Stimulated activated naive B cell treated with anti-CD40 and anti-IgM and Interleukin-4, amounts not matched to agents 10 μg/mL and 1 μg/mL and 100 μg/mL, for 72 hours (primary cell): ENCODE results near the gene CSF1.
"Not testable (repeated sequence)": the region's sequence is repeated elsewhere in the genome, so short reads cannot be mapped to it uniquely, and the experiment has no call there.

Source experiments
- ATAC-seq, 2 donors: fragments of 150-1000 bp; cut with Tn5 transposase; replicated peaks; 2 replicates each; pipeline ENCODE4 v1.10.0; 2021; ENCODE audit warnings: moderate library complexity in 1 of 2
- DNase-seq: peaks from one replicate; pipeline ENCODE4 v3.0.0; 2021
- H3K27ac Mint-ChIP-seq: one replicate; pipeline ENCODE4 v1.8.0; 2022; ENCODE audit warnings: mild to moderate bottlenecking, mixed read lengths
- H3K27me3 Mint-ChIP-seq, 2 donors: one replicate each; pipeline ENCODE4 v1.8.0; 2022; ENCODE audit warnings: mixed read lengths in 2 of 2
- H3K36me3 Mint-ChIP-seq, 2 donors: one replicate each; pipeline ENCODE4 v1.8.0; 2022; ENCODE audit warnings: mixed read lengths in 2 of 2, mild to moderate bottlenecking in 1 of 2
- H3K4me1 Mint-ChIP-seq, 2 donors: one replicate each; pipeline ENCODE4 v1.8.0; 2022; ENCODE audit warnings: mixed read lengths in 2 of 2, mild to moderate bottlenecking in 1 of 2
- H3K4me3 Mint-ChIP-seq, 2 donors: one replicate each; pipeline ENCODE4 v1.8.0; 2022; ENCODE audit warnings: mild to moderate bottlenecking in 2 of 2, mixed read lengths in 2 of 2, moderate library complexity in 1 of 2
- H3K9me3 Mint-ChIP-seq, 2 donors: one replicate each; pipeline ENCODE4 v1.8.0; 2022; ENCODE audit warnings: mixed read lengths in 2 of 2, mild to moderate bottlenecking in 1 of 2

The CSF1 gene

DNA sequence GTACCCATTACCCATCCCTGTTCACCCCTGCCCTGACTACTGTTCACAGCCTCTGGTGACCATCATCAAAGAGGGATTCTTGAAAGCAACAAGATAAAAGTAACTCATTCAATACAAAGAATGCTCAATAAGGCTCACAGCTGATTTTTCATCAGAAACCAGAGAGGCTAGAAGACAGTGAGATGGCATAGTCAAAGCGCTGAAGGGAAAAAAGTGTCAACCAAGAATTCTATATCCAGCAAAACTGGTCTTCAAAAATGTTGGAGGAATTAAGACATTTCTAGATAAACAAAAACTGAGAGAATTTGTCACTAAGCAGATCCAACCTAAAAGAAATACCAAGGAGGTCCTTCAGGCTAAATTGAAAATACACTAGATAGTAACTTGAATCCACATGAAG is 27.1 kb downstream of the CSF1 start:
- no peak overlapping the region for H3K4me3 Mint-ChIP-seq
- ATAC-seq (no peak), DNase-seq (no peak)
- H3K27ac Mint-ChIP-seq = no peak overlapping the region
- H3K9me3 Mint-ChIP-seq = peaks cover 13 to 15% of the 10 kb centered on the region in 2 donors
- H3K4me1 Mint-ChIP-seq = peaks cover 0 to 3% of the 10 kb centered on the region in 2 donors
- peaks cover 6 to 12% of the 10 kb centered on the region in 2 donors for H3K27me3 Mint-ChIP-seq
- H3K36me3 Mint-ChIP-seq = peaks cover 3 to 5% of the 10 kb centered on the region in 2 donors

DNA sequence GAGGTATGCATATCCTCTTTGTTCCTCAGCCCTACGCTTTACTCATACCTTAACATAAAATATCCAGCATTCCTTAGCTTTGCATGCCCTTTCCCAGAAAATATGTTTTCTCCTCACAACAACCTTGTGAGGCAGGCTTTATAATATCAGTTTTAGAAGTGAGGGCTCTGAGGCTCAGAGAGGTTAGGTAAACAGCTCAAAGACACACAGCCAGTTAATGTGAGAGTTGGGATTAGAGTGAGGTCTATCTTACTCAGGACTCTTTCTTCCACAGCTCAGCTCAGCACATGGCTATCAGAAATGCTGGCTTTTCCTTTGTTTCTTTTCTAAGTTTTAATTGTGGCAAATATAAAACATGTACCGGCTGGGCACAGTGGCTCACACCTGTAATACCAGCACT is 27.9 kb downstream of the CSF1 start:
- no peak overlapping the region for H3K27ac Mint-ChIP-seq
- no peak for ATAC-seq
- H3K9me3 Mint-ChIP-seq = peaks cover 13 to 15% of the 10 kb centered on the region in 2 donors
- no peak for DNase-seq
- peaks cover 6 to 12% of the 10 kb centered on the region in 2 donors for H3K27me3 Mint-ChIP-seq
- H3K36me3 Mint-ChIP-seq = peaks cover 3 to 5% of the 10 kb centered on the region in 2 donors
- no peak overlapping the region for H3K4me3 Mint-ChIP-seq
- peaks cover 0 to 3% of the 10 kb centered on the region in 2 donors for H3K4me1 Mint-ChIP-seq

- Mint-ChIP-seq H3K4me1 (peaks cover 3 to 5% of the 10 kb centered on the region in 2 donors), H3K9me3 (peaks cover 3 to 8% of the 10 kb centered on the region in 2 donors), H3K36me3 (no peaks in the 10 kb centered on the region), H3K27me3 (peaks cover 10% of the 10 kb centered on the region in 2 donors), H3K4me3 (no peak overlapping the region), H3K27ac (no peak overlapping the region)
- ATAC-seq = no peak
- no peak for DNase-seq
These were observed 31.8 kb downstream of the CSF1 start for GRCh38 chr1:109942434-109942833.

DNA sequence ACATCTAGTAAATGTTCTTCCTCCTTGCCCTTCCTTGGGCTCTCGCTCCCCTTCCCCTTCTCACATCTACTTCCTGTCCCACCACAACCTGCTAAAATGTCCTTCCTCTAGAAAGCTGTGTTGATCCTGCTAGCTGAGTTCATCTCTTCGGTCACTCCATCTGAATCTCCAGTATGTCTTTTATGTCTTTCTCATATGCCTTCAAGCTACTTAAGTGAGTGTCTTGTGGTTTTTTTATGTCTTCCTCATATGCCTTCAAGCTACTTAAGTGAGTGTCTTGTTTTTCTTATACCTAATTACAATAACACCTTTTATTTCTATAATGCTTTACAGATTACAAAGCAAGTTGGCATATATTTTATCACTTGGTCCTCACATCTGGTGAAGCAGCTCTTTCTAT is 33.9 kb downstream of the CSF1 start:
- Mint-ChIP-seq H3K27me3 (peaks cover 14 to 15% of the 10 kb centered on the region in 2 donors), H3K9me3 (peaks cover 1 to 3% of the 10 kb centered on the region in 2 donors), H3K4me3 (no peak overlapping the region), H3K4me1 (peaks cover 13 to 18% of the 10 kb centered on the region in 2 donors), H3K27ac (no peak overlapping the region), H3K36me3 (no peaks in the 10 kb centered on the region)
- DNase-seq (no peak), ATAC-seq (no peak)

DNA sequence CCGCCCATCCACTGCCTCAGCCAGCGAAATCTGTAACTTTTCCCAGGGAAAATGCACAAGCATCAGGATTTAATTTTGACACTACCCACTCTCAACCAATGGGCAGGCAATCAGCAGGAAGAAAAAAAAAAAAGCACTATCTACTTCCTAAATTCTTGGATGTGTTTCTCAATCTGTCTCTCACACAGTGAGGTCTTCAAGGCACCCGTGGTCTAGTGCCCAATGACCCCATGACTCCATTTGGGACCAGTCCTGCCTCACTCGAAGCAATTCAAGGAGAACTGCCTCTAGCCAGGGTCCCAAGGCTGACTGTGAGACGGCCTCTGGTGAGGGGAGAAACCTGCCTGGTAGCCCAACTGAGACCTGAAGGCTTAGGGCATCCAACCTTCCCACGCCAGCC is 35.9 kb downstream of the CSF1 start:
- no peak overlapping the region for H3K4me3 Mint-ChIP-seq

DNA sequence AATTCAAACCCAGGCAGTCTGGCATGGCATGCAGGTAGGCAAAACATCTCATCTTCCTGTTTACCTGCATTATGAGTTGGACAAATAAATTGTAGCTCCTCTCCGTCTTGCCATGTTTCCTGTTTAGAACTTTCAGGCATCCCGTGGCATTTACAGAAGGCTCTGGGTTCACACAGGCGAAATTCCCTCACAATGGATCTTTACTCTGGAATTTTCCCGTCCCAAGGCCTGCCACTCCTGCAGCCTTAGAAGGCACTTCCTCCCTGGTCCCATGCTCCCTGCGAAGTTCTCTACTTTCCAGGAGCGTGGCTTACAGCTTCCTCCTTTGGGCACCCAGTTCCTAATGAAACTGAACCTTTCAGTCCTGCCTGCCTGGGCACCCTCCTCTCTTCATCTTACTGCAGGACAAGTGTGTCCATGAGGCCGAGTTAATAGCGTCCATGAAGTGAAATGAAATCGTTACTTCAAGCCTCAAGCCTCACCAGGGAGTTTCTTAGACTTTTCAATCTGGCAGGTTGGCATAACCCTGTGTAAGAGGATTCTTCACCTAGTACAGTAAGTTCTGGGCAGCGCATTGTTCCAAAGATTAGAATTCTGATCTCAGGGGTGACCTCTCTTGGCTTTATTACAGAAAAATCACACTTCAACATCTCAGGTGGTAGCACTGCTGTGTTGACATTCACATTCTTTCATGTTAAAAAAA is 37.1 kb downstream of the CSF1 start:
- DNase-seq = no peak
- no peak overlapping the region for H3K4me3 Mint-ChIP-seq
- H3K9me3 Mint-ChIP-seq = peaks cover 1 to 3% of the 10 kb centered on the region in 2 donors
- peak in 1 of 2 donors; percentile 25 for ATAC-seq
- H3K27me3 Mint-ChIP-seq = peaks cover 14 to 15% of the 10 kb centered on the region in 2 donors
- peaks cover 13 to 18% of the 10 kb centered on the region in 2 donors for H3K4me1 Mint-ChIP-seq
- no peak overlapping the region for H3K27ac Mint-ChIP-seq
- H3K36me3 Mint-ChIP-seq = no peaks in the 10 kb centered on the region

More for the DNA sequence above, 35.9 kb downstream of the CSF1 start:
- no peak for ATAC-seq
- peaks cover 14 to 15% of the 10 kb centered on the region in 2 donors for H3K27me3 Mint-ChIP-seq
- H3K4me1 Mint-ChIP-seq = peaks cover 13 to 18% of the 10 kb centered on the region in 2 donors
- peaks cover 1 to 3% of the 10 kb centered on the region in 2 donors for H3K9me3 Mint-ChIP-seq
- no peak for DNase-seq
- no peaks in the 10 kb centered on the region for H3K36me3 Mint-ChIP-seq
- H3K27ac Mint-ChIP-seq = no peak overlapping the region

- ATAC-seq (no peak), DNase-seq (no peak)
- Mint-ChIP-seq H3K9me3 (peaks cover 1 to 3% of the 10 kb centered on the region in 2 donors), H3K27ac (no peak overlapping the region), H3K36me3 (no peaks in the 10 kb centered on the region), H3K4me1 (peaks cover 13 to 18% of the 10 kb centered on the region in 2 donors), H3K4me3 (no peak overlapping the region), H3K27me3 (peaks cover 14 to 15% of the 10 kb centered on the region in 2 donors)
These were observed 37.6 kb downstream of the CSF1 start for GRCh38 chr1:109948285-109948630.

DNA sequence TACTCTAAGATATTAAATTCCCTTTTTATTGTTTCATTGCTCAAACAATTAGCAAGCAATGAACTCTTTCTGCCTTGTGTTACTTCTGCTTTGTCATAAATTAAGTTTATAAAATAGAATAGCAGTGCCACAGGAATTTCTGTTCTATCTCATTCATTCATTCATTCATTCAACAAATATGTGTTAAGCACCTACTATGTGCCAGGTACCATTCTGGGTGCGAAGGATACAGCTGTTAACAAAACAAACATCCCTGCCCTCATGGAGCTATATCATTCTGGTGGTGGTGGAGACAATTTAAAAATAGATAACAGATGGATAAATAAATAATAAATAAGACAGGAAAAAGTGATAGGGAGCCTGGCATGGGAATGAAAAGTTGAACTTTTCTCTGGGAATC is 39.4 kb downstream of the CSF1 start:
- no peak for DNase-seq
- Mint-ChIP-seq H3K27me3 (peaks cover 9 to 10% of the 10 kb centered on the region in 2 donors), H3K4me1 (peaks cover 10 to 14% of the 10 kb centered on the region in 2 donors), H3K36me3 (no peaks in the 10 kb centered on the region), H3K4me3 (no peak overlapping the region), H3K9me3 (peaks cover 0 to 3% of the 10 kb centered on the region in 2 donors), H3K27ac (no peak overlapping the region)
- no peak for ATAC-seq

DNA sequence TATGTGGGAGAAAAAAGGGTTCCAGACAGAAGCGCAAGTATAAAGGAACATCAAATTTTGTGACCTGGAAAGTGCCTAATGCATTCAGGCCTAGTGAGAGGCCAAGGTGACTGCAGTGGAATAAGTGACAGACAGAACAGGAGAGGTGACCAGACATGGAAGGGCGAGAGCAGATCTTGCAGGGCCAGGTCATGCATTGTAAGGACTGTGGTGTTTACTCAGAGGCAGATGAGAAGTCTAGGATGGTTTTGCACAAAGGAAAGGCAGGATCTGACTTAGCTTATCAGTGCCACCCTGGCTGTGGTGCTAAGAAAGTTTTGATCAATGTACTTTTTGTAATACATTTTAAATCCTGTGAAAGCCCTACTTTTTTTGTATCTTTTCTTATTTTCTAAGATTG is 39.9 kb downstream of the CSF1 start:
- Mint-ChIP-seq H3K36me3 (no peaks in the 10 kb centered on the region), H3K27ac (no peak overlapping the region), H3K27me3 (peaks cover 9 to 10% of the 10 kb centered on the region in 2 donors), H3K9me3 (peaks cover 0 to 3% of the 10 kb centered on the region in 2 donors), H3K4me1 (peaks cover 10 to 14% of the 10 kb centered on the region in 2 donors), H3K4me3 (no peak overlapping the region)
- DNase-seq (no peak), ATAC-seq (no peak)

GRCh38 chr1:109951501-109951900 is 40.9 kb downstream of the CSF1 start:
- H3K27me3 Mint-ChIP-seq, DNase-seq, H3K27ac Mint-ChIP-seq, H3K9me3 Mint-ChIP-seq, H3K36me3 Mint-ChIP-seq, H3K4me3 Mint-ChIP-seq, ATAC-seq: not testable (repeated sequence)
- H3K4me1 Mint-ChIP-seq = peaks cover 10 to 14% of the 10 kb centered on the region in 2 donors

- Mint-ChIP-seq H3K4me1 (no peaks in the 10 kb centered on the region), H3K36me3 (no peaks in the 10 kb centered on the region), H3K4me3 (no peak overlapping the region), H3K9me3 (no peaks in the 10 kb centered on the region), H3K27ac (no peak overlapping the region), H3K27me3 (peaks cover 7% of the 10 kb centered on the region in 2 donors)
- no peak for DNase-seq
- ATAC-seq = no peak
These were observed 43.4 kb downstream of the CSF1 start for GRCh38 chr1:109954041-109954512.

DNA sequence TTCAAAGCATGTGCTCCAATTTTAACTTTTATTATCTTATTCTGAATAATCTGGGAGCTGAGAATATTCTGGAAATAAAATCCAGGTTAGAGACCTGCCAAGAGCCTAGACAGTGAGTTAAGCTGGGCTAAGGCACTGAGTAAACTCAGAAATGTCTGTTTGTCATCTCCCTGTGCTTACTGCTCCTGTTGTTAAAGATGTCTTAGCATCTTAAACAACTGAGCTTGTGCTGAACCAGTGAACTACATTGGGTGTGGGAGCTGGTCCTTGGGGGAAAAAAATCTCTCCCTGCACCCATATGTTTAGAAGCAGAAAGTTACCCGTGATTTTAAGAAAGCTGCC is 49.0 kb downstream of the CSF1 start:
- no peaks in the 10 kb centered on the region for H3K36me3 Mint-ChIP-seq
- ATAC-seq (no peak), DNase-seq (no peak)
- no peak overlapping the region for H3K27ac Mint-ChIP-seq
- no peak overlapping the region for H3K4me3 Mint-ChIP-seq
- peaks cover 20 to 33% of the 10 kb centered on the region in 2 donors for H3K27me3 Mint-ChIP-seq
- no peaks in the 10 kb centered on the region for H3K4me1 Mint-ChIP-seq
- no peaks in the 10 kb centered on the region for H3K9me3 Mint-ChIP-seq

- no peak overlapping the region for H3K4me3 Mint-ChIP-seq
- peaks cover 22 to 38% of the 10 kb centered on the region in 2 donors for H3K27me3 Mint-ChIP-seq
- H3K27ac Mint-ChIP-seq = no peak overlapping the region
- H3K36me3 Mint-ChIP-seq = no peaks in the 10 kb centered on the region
- no peaks in the 10 kb centered on the region for H3K4me1 Mint-ChIP-seq
- no peak for DNase-seq
- peaks cover 0 to 3% of the 10 kb centered on the region in 2 donors for H3K9me3 Mint-ChIP-seq
- ATAC-seq = no peak
These were observed 49.5 kb downstream of the CSF1 start for GRCh38 chr1:109959974-109960744.

DNA sequence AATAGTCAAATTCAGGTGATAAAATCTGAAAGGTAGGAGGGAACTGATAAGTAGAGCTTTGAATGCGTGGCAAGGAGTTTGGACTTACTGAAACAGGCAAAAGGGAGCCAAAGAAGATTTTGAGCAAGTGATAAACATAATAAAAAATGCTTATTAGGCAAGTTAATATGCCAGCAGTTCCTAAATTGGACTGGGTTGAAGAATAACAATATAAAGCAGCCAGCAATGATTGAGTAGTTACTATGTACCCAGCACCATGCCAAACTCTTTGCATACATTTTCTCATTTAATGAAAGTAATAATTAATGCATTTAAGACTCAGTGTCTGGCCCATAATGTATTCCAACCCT is 50.1 kb downstream of the CSF1 start:
- Mint-ChIP-seq H3K27ac (no peak overlapping the region), H3K36me3 (no peaks in the 10 kb centered on the region), H3K9me3 (peaks cover 0 to 5% of the 10 kb centered on the region in 2 donors), H3K4me3 (no peak overlapping the region), H3K4me1 (no peaks in the 10 kb centered on the region), H3K27me3 (peaks cover 25 to 41% of the 10 kb centered on the region in 2 donors)
- ATAC-seq = no peak
- no peak for DNase-seq

DNA sequence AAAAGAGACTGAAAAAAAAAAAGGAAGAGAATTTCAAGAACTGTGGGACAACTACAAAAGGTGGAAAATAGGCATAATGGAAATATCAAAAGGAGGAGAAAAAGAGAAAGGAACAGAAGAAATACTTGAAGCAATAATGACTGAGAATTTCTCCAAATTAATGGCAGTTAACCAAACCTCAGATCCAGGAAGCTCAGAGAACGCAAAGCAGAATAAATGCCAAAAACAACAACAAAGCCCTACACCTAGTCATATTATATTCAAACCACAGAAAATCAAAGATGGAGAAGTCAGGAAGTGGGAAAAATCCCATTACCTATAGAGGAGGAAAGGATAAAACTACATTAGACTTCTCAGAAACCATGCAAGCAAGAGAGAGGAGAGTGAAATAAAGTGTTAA is 53.2 kb downstream of the CSF1 start:
- no peak for ATAC-seq
- Mint-ChIP-seq H3K4me3 (no peak overlapping the region), H3K9me3 (peaks cover 0 to 5% of the 10 kb centered on the region in 2 donors), H3K27me3 (peaks cover 18 to 35% of the 10 kb centered on the region in 2 donors), H3K4me1 (no peaks in the 10 kb centered on the region), H3K27ac (no peak overlapping the region), H3K36me3 (no peaks in the 10 kb centered on the region)
- no peak for DNase-seq
